NCI-H2081 treated with DMSO at 0.1 percent for 48 hours (cell line): Measurements from ENCODE around the gene B4GALT1.

Source experiments
- DNase-seq: peaks from one replicate; lab custom pipeline; 2025; lab: John Stamatoyannopoulos, UW

Gene B4GALT1

GRCh38 chr9:33123407-33124031, 43.6 kb downstream of the B4GALT1 start:
- DNase-seq = no peak

GRCh38 chr9:33120620-33121019, 46.5 kb downstream of the B4GALT1 start:
- DNase-seq = no peak

DNA sequence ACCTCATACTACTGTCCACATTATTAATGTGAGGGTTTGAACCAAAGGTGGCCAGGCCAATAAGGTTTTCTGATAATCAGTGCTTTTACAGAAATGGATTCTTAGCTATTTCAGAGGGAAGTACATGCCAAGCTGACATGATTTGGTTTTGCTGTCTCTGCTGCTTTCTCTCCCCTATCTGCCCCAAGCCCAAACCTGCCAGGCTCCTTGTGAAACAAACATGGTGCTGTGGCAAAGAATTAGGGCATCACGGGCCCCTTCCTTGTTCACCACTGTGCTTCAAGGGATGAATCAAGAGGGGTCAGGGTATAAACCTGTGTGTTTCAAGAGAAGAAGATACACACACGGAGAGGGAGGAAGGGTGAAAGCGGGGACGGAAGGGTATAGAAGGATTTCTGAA, 49.3 kb downstream of the B4GALT1 start:
- DNase-seq = no peak

GRCh38 chr9:33117306-33117705, 49.8 kb downstream of the B4GALT1 start:
- DNase-seq = no peak

DNA sequence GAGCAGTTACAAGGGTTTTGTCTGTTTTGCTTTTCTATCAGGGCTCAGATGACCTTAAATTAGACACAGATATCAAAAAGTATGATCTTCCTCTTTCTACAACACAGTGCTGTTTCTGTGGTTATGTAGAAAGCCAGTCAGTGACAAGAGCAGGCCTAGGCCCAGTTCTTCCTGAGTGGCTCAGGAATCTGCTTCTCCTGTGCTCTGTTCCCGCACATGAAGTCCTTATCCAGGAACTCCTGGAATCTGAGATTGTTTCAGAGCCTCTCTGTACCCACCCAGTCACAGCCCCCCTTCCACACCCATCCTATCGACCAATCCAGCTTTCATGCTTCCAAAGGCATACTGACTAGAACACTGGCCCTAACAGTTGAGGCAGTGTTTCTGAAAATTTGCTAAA, 50.3 kb downstream of the B4GALT1 start:
- no peak for DNase-seq

DNA sequence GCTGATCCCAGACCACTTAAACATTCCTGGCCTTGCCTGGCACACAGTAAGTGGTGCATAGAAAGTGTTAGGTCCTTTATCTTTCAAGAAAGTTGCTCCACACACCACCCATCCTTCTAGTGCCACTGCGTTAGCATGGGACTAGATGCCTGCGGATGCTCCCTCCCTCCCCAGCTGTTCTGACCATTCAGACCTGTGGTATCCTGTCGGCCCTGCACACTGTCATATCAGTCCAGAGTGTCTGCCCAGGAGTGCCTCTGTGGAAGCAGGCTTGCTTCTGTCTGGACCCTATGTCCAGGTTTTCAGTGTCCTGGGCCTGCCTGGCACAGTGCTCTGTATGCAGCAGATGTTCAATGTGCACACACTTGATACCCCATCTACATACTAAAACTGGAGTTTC, 52.4 kb downstream of the B4GALT1 start:
- DNase-seq = no peak

- DNase-seq = no peak
Observed at GRCh38 chr9:33113799-33114547, 53.2 kb downstream of the B4GALT1 start.

DNA sequence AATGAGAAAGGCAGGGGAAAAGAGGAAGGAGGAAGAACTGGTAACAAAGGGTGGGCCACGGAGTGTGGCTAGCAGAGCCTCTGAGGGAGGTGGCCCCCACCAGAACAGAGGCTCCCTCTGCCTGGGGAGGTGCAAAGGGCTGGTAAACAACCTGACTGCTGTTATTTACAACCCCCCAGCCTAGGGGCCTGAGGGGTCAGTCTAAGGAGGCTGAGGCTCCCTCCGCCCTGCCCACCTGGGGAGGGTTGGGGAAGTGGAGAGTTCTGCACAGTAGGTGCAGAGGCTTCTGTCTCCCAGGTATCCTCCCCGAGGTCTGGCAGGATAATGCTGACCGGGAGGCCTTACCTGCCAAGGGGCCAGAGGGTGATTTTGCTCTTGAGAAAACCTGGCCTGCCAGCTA, 55.0 kb downstream of the B4GALT1 start:
- no peak for DNase-seq

- DNase-seq = no peak
Observed at GRCh38 chr9:33111631-33112030, 55.5 kb downstream of the B4GALT1 start.

DNA sequence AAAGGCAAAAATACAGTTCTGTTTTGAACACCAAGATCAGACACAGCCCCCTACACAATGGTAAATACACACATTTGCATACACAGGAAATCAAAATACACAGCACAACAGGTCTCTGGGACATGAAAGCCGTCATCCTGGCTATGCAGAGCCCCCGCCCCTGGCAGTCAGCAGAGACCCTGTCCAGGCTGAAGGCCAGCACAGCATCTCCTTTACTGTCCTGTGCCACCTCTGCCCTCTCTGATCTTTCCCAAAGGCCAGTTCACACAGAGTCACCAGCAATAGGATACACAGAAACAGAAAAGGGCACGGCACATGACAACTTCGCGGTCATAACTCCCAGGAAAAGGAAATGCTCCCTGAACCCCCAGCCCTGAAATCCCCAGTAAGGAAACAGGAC, 56.5 kb downstream of the B4GALT1 start:
- no peak for DNase-seq

GRCh38 chr9:33109850-33110595, 57.1 kb downstream of the B4GALT1 start:
- no peak for DNase-seq

DNA sequence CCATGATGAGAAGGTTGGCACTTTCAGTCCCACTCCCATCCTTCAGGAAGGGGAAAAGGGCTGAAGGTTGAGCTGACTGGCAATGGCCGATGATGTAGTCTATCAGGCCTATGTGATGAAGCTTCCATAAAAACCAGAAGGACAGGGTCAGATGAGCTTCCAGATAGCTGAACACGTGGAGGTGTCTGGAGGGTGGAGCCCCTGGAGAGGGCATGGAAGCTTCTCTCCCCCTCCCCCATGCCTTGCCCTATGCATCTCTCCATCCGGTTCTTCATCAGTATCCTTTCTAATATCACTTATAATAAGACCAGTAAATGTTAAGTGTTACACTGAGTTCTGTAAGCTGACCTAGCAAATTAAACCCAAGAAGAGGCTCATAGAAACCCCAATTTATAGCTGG, 58.0 kb downstream of the B4GALT1 start:
- no peak for DNase-seq

DNA sequence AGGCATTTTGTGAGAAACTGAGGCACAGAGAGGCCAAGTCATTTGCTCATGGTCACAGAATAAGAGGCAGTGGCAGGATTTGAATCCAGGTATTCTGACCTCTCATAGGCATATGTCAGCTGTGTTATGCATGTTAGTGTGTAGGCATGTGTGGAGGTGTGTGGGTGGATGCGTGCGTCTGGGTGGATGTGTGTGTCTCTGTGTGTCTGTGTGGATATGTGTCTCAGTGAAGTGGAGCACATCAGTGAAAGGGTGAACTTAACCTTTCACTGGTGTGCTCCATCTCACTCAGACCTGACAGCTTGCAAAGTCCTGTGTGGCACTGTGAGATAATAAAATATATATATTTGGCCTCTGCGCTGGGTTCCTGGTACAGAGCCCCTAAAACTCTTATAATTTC, 58.7 kb downstream of the B4GALT1 start:
- no peak for DNase-seq

- DNase-seq = no peak
Observed at GRCh38 chr9:33107762-33108161, 59.4 kb downstream of the B4GALT1 start.

- no peak for DNase-seq
Observed at GRCh38 chr9:33106827-33107621, 60.1 kb downstream of the B4GALT1 start.

DNA sequence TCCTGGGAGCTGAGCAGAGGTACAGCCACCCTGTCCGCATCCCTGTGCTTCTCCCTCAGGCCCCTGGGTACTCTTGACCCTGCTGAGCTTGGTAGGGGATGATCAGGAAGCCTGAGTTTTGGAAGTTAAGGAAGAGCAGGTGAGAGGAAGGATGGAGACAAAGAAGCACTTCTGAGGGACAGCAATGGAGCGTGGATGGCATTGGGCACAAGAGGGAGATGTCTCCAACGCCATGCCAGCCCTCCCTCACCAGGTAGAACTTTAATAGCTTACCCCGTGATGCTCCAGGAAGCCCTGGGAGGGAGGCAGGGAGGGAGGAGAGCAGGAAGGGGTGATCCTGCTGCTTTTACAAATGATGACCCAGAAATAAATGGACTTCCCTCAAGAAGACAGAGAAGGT, 60.8 kb downstream of the B4GALT1 start:
- no peak for DNase-seq

DNA sequence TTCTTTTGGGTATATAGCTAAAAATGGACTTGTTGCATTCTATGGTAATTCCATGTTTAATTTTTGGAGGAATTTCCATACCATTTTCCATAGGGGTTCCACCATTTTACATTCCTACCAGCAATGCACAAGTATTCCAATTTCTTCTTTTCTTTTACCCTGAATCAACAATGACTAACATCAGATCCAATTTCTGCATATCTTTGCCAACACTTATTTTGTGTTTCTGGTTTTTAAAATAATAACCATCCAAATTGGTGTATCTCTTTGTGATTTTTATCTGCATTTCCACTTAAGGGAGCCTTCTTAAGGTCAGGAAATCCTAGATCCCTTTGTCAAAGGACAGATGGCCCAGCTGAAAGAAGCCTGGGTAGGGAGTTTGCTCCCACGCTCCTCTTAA, 61.2 kb downstream of the B4GALT1 start:
- no peak for DNase-seq

GRCh38 chr9:33105504-33105903, 61.6 kb downstream of the B4GALT1 start:
- DNase-seq = no peak

- DNase-seq = no peak
Observed at GRCh38 chr9:33104401-33104800, 62.7 kb downstream of the B4GALT1 start.

DNA sequence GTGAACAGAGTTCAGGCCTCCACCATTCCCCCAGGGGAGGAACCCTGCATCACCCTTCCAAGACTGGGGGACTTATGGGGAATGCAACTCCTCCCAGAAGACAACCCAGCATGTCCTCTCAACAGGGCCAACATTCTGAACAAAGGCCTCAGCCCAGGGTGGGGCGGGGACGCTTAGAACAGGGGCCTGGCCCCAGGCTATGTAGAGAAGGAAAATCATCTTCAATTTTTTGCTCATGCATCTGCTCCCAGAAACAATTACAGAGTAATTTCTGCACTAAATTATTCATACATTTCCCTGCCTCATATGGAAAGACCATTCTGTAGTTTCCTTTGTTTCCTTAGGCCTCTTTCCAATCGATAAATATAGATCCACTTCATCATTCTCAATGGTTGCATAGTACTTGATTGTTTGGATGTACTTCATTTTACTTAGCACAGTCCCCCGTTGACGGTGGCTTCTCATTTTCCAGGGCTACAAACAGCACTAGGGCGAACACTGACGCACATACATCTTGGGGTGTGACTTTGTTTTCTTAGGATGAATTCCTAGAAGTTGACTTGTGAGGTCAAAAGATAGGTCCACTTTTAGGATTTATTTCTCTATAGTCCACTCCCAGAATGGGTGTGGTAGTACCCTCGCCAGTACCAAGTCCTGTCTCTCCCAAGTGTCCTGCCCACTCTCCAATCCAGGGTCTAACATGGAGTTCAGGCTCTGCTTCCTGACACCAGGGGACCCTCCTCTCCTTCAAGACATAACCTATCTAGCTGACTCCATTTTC, 63.4 kb downstream of the B4GALT1 start:
- DNase-seq = peak; percentile 4

DNA sequence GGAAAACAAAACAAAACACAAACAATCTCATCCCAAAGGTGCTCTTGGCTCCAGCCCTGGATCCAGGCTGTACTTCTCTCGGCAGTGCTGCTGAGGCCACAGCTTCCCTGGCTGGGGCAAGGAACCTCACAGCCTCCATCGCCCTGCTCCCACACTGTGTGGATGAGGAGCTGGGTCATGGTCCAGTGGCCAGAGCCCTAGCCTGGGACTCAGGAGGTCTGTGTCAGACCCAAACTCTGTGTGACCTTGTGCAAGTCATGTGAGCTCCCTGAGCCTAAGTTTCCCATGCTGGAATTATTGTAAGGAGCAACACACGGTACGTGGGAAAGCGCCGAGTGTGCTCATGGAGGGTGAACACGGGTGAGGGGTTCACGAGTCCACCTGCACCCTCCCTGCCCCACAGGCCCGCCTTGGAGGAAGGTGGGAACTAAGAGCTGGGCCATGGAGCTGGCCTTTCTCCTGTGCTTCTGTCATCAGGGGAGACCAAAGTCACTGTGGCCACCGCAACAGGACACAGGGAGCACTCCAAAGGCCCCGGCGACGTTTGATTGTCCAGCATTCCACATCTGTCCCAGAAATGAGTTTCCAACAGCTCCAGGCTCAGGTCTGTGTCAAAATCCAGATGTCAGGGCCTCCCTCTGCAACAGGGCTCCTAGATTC, 64.5 kb downstream of the B4GALT1 start:
- DNase-seq = no peak
